Sigmoid colon (tissue), 4 donors: ENCODE results near the gene FBXL7.

Experiments
- EP300 ChIP-seq, 4 donors: sonication (generic); formaldehyde crosslinking; IDR thresholded peaks; one replicate each; pipeline ENCODE4 v1.6.1; 2017; ENCODE audit warnings: antibody characterized with exemption in 4 of 4
- POLR2A ChIP-seq, 2 donors: fragments of 450-650 bp; IDR thresholded peaks; one replicate each; pipeline ENCODE4 v1.6.1; 2016; ENCODE audit warnings: antibody characterized with exemption in 2 of 2, mild to moderate bottlenecking in 2 of 2, moderate library complexity in 2 of 2
- POLR2AphosphoS5 ChIP-seq, 4 donors: sonication (generic); formaldehyde crosslinking; IDR thresholded peaks; one replicate each; pipeline ENCODE4 v1.6.1; 2017; ENCODE audit warnings: antibody characterized with exemption in 4 of 4
- TF ChIP-seq, protein P1 (sequence below), 4 experiments: fragments of 450-650 bp in 3 of 4; fragments of 200-600 bp in 1 of 4; IDR thresholded peaks; one replicate each; pipeline ENCODE4 v1.5.1; 2016 to 2019; ENCODE audit warnings: antibody characterized with exemption in 4 of 4, mild to moderate bottlenecking in 3 of 4, moderate library complexity in 2 of 4

DNA sequence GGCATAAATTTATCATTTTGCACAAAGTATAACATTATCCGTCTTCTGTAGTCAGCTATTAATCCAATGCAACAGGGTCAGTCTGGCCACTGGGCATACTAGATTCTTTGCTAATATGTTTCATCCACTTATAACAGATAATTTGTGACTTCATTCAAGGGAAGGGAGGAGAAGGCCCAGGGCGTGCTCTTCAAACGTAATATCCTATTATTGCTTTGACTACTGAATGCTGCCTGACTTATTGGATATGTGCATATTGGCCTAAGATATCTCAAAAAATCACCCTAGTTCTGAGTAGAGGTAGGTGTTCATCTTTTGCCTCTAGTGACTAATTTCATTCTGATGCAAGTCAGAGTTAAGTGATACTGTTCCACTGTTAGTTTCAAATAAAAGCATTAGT, 6.9 kb downstream of the FBXL7 start:
- TF ChIP-seq, protein P1, sequence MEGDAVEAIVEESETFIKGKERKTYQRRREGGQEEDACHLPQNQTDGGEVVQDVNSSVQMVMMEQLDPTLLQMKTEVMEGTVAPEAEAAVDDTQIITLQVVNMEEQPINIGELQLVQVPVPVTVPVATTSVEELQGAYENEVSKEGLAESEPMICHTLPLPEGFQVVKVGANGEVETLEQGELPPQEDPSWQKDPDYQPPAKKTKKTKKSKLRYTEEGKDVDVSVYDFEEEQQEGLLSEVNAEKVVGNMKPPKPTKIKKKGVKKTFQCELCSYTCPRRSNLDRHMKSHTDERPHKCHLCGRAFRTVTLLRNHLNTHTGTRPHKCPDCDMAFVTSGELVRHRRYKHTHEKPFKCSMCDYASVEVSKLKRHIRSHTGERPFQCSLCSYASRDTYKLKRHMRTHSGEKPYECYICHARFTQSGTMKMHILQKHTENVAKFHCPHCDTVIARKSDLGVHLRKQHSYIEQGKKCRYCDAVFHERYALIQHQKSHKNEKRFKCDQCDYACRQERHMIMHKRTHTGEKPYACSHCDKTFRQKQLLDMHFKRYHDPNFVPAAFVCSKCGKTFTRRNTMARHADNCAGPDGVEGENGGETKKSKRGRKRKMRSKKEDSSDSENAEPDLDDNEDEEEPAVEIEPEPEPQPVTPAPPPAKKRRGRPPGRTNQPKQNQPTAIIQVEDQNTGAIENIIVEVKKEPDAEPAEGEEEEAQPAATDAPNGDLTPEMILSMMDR (IDR thresholded peaks at IDR 0.05), result no peak
- TF ChIP-seq POLR2AphosphoS5 (IDR thresholded peaks at IDR 0.05) (no peak), POLR2A (IDR thresholded peaks at IDR 0.05) (no peak), EP300 (IDR thresholded peaks at IDR 0.05) (no peak)
